Stimulated activated naive CD8-positive, alpha-beta T cell treated with anti-CD3 and anti-CD28 coated beads, Interleukin-15, amount 100 ng/mL, for 72 hours (primary cell): ENCODE measurements around the gene ZNF385B.
A peak's percentile ranks its signal among the peaks of the same experiment; 100 is the strongest.
"Not testable (repeated sequence)": the region's sequence is repeated elsewhere in the genome, so short reads cannot be mapped to it uniquely, and the experiment has no call there.

ENCODE experiments used
- ATAC-seq: fragments of 150-1000 bp; cut with Tn5 transposase; 2 replicates; pipeline ENCODE4 v1.10.0; 2021; ENCODE audit warnings: mild to moderate bottlenecking, moderate library complexity
- DNase-seq, 2 donors: peaks; one replicate each; pipeline ENCODE4 v3.0.0; 2021 to 2022
- H3K27ac Mint-ChIP-seq, 2 donors: one replicate each; pipeline ENCODE4 v1.8.0; 2022; ENCODE audit warnings: mild to moderate bottlenecking in 2 of 2, mixed read lengths in 2 of 2, moderate library complexity in 2 of 2
- H3K27me3 Mint-ChIP-seq: one replicate; pipeline ENCODE4 v1.8.0; 2022; ENCODE audit warnings: mixed read lengths
- H3K4me1 Mint-ChIP-seq: one replicate; pipeline ENCODE4 v1.8.0; 2022; ENCODE audit warnings: mild to moderate bottlenecking, mixed read lengths
- H3K4me3 Mint-ChIP-seq, 2 donors: one replicate each; pipeline ENCODE4 v1.8.0; 2022; ENCODE audit warnings: mild to moderate bottlenecking in 2 of 2, mixed read lengths in 2 of 2, moderate library complexity in 1 of 2
- H3K9me3 Mint-ChIP-seq, 2 donors: one replicate each; pipeline ENCODE4 v1.8.0; 2022; ENCODE audit warnings: mixed read lengths in 2 of 2

ZNF385B gene

GRCh38 chr2:179861416-179862067, at the start of gene ZNF385B:
Gene ZNF385B, minus strand, starts transcription at chr2:179861612.
- peaks cover 77% of the 10 kb centered on the region for H3K27me3 Mint-ChIP-seq
- peaks cover 17% of the 10 kb centered on the region for H3K4me1 Mint-ChIP-seq
- DNase-seq (no peak), ATAC-seq (peak; percentile 59)
- peak within 1 kb of the TSS; percentile 51 to 63 for H3K4me3 Mint-ChIP-seq
- no peak within 1 kb of the TSS for H3K27ac Mint-ChIP-seq
- H3K9me3 Mint-ChIP-seq: no peaks in the 10 kb centered on the region

DNA sequence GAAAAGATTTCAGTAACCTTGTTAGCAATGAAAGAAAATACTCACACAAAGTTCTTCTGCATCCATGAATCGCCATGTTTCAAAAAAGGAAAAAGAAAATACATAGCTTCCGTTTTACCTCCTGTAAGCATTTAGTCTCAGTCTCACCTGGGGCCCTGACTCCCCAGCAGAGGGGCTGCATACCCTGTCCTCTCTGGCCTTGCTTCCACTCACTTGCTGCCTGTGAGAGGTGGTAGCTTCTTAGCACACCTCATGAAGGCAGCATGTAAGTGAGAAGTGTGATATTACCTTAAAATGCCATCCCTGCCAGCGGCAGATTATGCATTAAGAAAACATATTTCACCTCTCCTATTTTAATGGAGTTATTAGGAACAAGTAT, 49.3 kb upstream of the ZNF385B start:
- DNase-seq (no peak), ATAC-seq (no peak)
- Mint-ChIP-seq H3K4me3 (no peak overlapping the region), H3K4me1 (no peaks in the 10 kb centered on the region), H3K9me3 (no peaks in the 10 kb centered on the region), H3K27ac (no peak overlapping the region), H3K27me3 (no peaks in the 10 kb centered on the region)

DNA sequence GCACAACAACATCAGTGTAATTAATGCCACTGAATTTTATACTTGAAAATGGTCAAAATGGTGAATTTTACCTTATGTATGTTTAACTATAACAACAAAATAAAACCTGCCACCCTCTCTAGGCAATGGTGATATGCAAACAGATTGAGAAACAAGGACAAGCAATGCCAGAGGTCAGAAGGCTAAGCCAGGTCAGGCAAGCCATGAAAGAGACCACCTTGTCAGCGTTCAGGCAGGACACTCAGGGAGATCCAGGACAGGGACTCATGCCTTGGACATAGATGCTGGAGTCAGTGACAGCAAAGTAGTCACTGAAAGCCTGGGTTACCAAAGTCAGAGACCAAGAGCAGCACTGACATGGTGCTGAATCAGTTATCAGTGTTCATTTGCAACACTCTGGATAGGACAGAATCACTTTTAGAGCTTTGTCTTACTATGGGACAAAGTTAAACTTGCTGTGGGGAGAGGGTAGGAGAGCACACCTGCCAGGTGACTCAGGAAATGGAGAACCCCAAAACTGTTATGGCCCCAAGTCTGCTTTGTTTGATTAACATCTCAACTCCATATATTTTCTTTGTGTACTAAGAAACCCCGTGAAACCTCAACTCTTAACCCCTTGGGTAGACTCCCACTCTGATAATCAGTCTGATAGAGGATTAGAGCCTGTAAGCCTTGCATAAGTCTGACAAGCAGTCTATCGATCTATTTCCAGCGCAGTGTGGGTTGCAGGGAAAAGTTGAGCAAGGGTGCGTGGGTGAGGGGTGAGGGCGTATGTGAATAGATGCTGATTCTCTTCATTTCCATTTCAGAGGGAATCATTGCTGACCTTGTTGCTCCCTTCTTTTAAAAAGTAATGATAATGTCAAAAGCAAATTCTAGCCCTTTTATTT, 48.7 kb upstream of the ZNF385B start:
- Mint-ChIP-seq H3K4me1 (no peaks in the 10 kb centered on the region), H3K9me3 (no peaks in the 10 kb centered on the region), H3K4me3 (no peak overlapping the region), H3K27ac (no peak overlapping the region), H3K27me3 (no peaks in the 10 kb centered on the region)
- ATAC-seq (no peak), DNase-seq (no peak)

GRCh38 chr2:179900655-179901054, 39.2 kb upstream of the ZNF385B start:
- no peaks in the 10 kb centered on the region for H3K27me3 Mint-ChIP-seq
- peaks cover 0 to 14% of the 10 kb centered on the region in 2 donors for H3K9me3 Mint-ChIP-seq
- DNase-seq (no peak), ATAC-seq (no peak)
- H3K4me3 Mint-ChIP-seq: no peak overlapping the region
- H3K4me1 Mint-ChIP-seq: no peaks in the 10 kb centered on the region
- no peak overlapping the region for H3K27ac Mint-ChIP-seq

GRCh38 chr2:179899666-179900065, 38.3 kb upstream of the ZNF385B start:
- no peak for ATAC-seq
- H3K27ac Mint-ChIP-seq: no peak overlapping the region
- H3K4me1 Mint-ChIP-seq: no peaks in the 10 kb centered on the region
- H3K4me3 Mint-ChIP-seq: no peak overlapping the region
- no peaks in the 10 kb centered on the region for H3K27me3 Mint-ChIP-seq
- peaks cover 0 to 14% of the 10 kb centered on the region in 2 donors for H3K9me3 Mint-ChIP-seq
- DNase-seq: no peak

- Mint-ChIP-seq H3K9me3 (peaks cover 0 to 13% of the 10 kb centered on the region in 2 donors), H3K4me3 (no peak overlapping the region), H3K27me3 (no peaks in the 10 kb centered on the region), H3K4me1 (no peaks in the 10 kb centered on the region), H3K27ac (no peak overlapping the region)
- peak; percentile 67 for ATAC-seq
- DNase-seq: peak in 1 of 2 donors; percentile 11
Measured at GRCh38 chr2:179898873-179899272, 37.5 kb upstream of the ZNF385B start.

DNA sequence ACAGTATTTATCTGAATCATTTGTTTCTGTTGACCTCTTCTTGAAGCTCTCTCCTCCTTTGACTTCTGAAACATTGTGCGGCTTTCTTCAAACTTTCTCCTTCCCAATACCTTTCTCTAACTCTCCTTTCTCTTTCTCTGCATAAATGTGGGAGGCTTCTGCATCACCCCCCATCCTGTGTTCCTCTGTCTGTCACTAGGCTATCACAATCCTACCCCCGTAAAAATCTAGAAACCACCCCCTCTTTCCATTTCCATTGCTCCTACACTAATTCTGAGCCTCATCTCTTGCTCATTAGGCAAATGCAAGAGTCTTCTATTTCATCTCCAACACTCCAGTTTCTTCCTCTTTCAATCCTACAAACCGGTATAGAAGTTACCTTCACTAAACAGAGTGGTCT, 32.2 kb upstream of the ZNF385B start:
- Mint-ChIP-seq H3K27me3 (no peaks in the 10 kb centered on the region), H3K9me3 (peaks cover 0 to 15% of the 10 kb centered on the region in 2 donors), H3K4me3 (no peak overlapping the region), H3K27ac (no peak overlapping the region), H3K4me1 (no peaks in the 10 kb centered on the region)
- DNase-seq (no peak), ATAC-seq (no peak)

- Mint-ChIP-seq H3K27me3 (no peaks in the 10 kb centered on the region), H3K27ac (no peak overlapping the region), H3K4me3 (no peak overlapping the region), H3K9me3 (peaks cover 0 to 25% of the 10 kb centered on the region in 2 donors), H3K4me1 (no peaks in the 10 kb centered on the region)
- DNase-seq: no peak
- ATAC-seq: no peak
Measured at GRCh38 chr2:179891237-179891636, 29.8 kb upstream of the ZNF385B start.

- ATAC-seq (no peak), DNase-seq (no peak)
- Mint-ChIP-seq H3K27me3 (no peaks in the 10 kb centered on the region), H3K27ac (no peak overlapping the region), H3K4me3 (no peak overlapping the region), H3K4me1 (no peaks in the 10 kb centered on the region), H3K9me3 (peaks cover 0 to 25% of the 10 kb centered on the region in 2 donors)
Measured at GRCh38 chr2:179890666-179891065, 29.3 kb upstream of the ZNF385B start.

- peaks cover 0 to 25% of the 10 kb centered on the region in 2 donors for H3K9me3 Mint-ChIP-seq
- not testable (repeated sequence) for ATAC-seq, H3K4me3 Mint-ChIP-seq, H3K4me1 Mint-ChIP-seq, H3K27me3 Mint-ChIP-seq, H3K27ac Mint-ChIP-seq, DNase-seq
Measured at GRCh38 chr2:179888642-179889041, 27.2 kb upstream of the ZNF385B start.

- Mint-ChIP-seq H3K27ac (peak overlapping the region in 1 of 2 donors; percentile 52), H3K4me1 (no peaks in the 10 kb centered on the region)
- ATAC-seq: no peak
Measured at GRCh38 chr2:179884193-179884592, 22.8 kb upstream of the ZNF385B start.

DNA sequence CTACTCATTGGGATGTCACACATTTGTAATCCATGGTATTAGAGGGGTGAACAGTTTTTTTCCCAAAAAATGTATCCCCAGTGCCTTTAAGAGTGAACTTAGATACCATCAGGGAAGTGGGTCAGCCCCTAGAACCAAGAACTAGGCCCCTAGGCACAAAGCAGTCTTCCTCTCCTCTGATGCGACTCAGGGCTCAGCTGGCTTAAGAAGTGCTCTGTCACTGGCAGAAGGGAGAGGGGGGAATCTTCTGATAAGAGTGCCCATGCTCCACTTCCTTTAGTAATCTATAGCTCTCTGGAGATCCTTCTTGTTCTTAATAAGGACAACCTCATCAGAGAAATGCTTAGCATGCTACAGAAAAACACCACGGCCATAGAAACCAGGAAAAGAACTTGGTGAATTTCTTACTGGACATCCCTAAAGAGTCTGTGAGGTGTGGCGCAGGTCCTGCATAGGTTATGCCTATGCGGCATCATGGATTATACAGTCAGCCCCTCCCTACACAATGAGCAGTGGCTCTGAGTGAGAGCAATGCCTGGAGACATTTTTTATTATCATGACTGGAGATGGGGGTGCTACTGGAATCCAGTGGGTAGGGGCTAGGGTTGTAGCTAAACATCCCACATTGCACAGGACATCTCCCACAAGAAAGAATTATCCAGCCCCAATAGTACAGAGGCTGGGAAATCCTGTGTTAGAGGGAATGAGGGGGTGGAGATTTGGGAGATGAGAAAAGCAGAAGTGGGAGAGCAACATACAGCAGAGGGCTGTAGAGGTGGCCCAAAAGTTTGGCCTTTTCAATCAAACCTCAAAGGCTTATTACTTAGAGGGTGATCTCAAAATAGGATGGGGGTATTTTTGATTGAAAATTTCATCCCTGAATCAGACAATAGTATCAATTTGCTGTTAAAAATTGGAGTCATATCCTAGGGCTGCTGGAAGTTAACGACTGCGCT, 21.7 kb upstream of the ZNF385B start:
- H3K9me3 Mint-ChIP-seq: peaks cover 0 to 5% of the 10 kb centered on the region in 2 donors
- ATAC-seq (peak; percentile 12), DNase-seq (no peak)
- no peaks in the 10 kb centered on the region for H3K27me3 Mint-ChIP-seq
- H3K4me1 Mint-ChIP-seq: no peaks in the 10 kb centered on the region
- no peak overlapping the region for H3K4me3 Mint-ChIP-seq
- H3K27ac Mint-ChIP-seq: no peak overlapping the region

More at GRCh38 chr2:179884193-179884592, 22.8 kb upstream of the ZNF385B start:
- Mint-ChIP-seq H3K9me3 (peaks cover 0 to 16% of the 10 kb centered on the region in 2 donors), H3K4me3 (no peak overlapping the region), H3K27me3 (no peaks in the 10 kb centered on the region)
- DNase-seq: no peak

DNA sequence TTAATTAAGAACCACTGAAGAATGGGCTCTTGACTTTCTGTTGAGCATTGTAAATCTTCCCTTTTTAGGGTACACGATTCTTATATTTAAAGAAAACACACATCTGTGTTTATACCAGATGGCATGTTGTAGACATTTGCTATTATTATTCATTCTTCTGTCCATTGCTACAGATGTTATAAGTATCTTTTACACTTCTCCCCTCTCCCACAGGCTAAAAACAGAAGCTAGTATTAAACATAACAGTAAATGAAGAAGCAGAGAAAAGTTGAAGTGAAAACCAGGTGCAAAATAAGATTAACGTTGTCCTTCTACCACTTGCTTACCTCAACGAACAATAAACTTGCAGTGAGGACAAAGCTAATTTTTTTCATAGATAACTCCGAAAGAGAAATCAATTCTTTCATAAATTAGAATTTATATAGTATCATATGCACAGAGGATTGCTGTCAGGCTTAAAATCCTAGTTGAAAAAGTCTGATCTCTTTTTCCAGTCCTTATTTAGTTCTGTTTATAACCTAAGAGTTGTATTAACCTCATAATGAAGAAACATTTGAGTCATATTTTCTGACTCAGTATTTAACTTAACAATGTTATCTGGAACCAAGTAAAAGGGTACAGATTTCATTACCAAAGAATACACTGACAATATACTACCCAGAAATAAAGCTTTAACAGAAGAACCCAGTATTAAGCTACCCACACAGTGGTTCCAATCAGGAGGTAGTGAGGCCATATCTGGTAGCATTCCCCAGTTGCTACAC, 16.4 kb upstream of the ZNF385B start:
- Mint-ChIP-seq H3K27me3 (peaks cover 11% of the 10 kb centered on the region), H3K27ac (no peak overlapping the region), H3K9me3 (no peaks in the 10 kb centered on the region), H3K4me1 (no peaks in the 10 kb centered on the region), H3K4me3 (no peak overlapping the region)
- DNase-seq (no peak), ATAC-seq (no peak)

DNA sequence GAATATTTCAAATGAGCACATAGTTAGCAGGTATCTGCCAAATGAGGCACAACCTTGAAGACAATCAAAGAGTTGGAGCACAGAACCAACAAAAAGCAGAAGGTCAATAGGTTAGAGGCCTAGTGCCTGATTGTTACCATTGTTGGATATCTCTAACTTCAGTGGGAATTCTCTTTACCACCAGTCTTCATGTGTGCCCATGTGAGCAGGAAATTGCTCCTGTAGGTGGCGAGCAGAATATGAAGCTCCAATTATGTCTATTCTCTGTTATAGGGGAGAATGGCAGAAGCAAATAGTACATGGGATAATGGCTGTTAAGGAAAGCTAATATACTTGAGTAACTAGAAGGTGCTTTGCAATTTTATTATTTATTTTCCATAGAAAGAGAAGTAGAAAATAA, 14.9 kb upstream of the ZNF385B start:
- H3K27ac Mint-ChIP-seq: no peak overlapping the region
- ATAC-seq (no peak), DNase-seq (no peak)
- no peak overlapping the region for H3K4me3 Mint-ChIP-seq
- H3K9me3 Mint-ChIP-seq: no peaks in the 10 kb centered on the region
- H3K4me1 Mint-ChIP-seq: no peaks in the 10 kb centered on the region
- H3K27me3 Mint-ChIP-seq: peaks cover 24% of the 10 kb centered on the region

DNA sequence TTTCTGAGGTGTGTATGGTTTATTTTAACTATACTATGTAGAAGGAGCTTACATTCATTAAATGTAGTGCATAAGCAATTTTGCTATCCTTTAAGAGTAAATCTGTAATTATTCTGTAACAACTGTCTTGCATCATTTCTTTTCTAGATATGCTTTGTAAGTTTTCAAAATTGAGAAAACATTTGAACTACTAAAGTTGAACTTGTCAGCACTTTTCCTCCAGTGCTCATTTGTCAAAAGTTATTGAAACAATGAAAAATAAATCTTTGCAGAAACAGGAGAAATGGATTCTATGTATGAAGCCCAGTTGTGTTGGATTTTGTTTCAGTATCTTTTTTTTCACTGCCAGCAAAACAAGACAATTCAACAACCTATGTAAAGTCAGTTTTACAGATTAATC, 14.5 kb upstream of the ZNF385B start:
- Mint-ChIP-seq H3K4me1 (no peaks in the 10 kb centered on the region), H3K27me3 (peaks cover 24% of the 10 kb centered on the region), H3K9me3 (no peaks in the 10 kb centered on the region), H3K27ac (no peak overlapping the region), H3K4me3 (no peak overlapping the region)
- DNase-seq (no peak), ATAC-seq (no peak)
